Activated CD4-positive, alpha-beta T cell treated with anti-CD3 and anti-CD28 coated beads, Interleukin-2, amount 10 ng/mL, durations not matched to agents 24 days and 14 days (primary cell): ENCODE data around the gene TNPO3. TPM values are rescaled to one million over a fixed set of nuclear protein-coding genes. Genes with fewer than 3 reads are reported as not detected.
"Not testable (repeated sequence)": the region's sequence is repeated elsewhere in the genome, so short reads cannot be mapped to it uniquely, and the experiment has no call there.

Source experiments
- DNase-seq: peaks from one replicate; pipeline ENCODE4 v3.0.0; 2022
- H3K27ac Mint-ChIP-seq: one replicate; pipeline ENCODE4 v1.8.0; 2022; ENCODE audit warnings: mild to moderate bottlenecking, mixed read lengths
- H3K27me3 Mint-ChIP-seq: one replicate; pipeline ENCODE4 v1.8.0; 2022; ENCODE audit warnings: mixed read lengths
- H3K36me3 Mint-ChIP-seq: one replicate; pipeline ENCODE4 v1.8.0; 2022; ENCODE audit warnings: low read depth, mild to moderate bottlenecking, mixed read lengths
- H3K4me1 Mint-ChIP-seq: one replicate; pipeline ENCODE4 v1.8.0; 2021; ENCODE audit warnings: mixed read lengths
- H3K4me3 Mint-ChIP-seq: one replicate; pipeline ENCODE4 v1.8.0; 2022; ENCODE audit warnings: mild to moderate bottlenecking, moderate library complexity, mixed read lengths
- H3K9me3 Mint-ChIP-seq: one replicate; pipeline ENCODE4 v1.8.0; 2021; ENCODE audit warnings: mixed read lengths
- intact Hi-C: fragments of 100-400 bp; cut with micrococcal nuclease; formaldehyde crosslinking; loops from one replicate; pipeline ENCODE4 v1.15.1; 2023
- total RNA-seq: library from RNA; stranded (reverse); gene quantifications from 2 replicates; pipeline ENCODE4 v1.2.3, GENCODE V29; 2022

The TNPO3 gene
- total RNA-seq, 1 donor from 2014 or later: 54.1 TPM

GRCh38 chr7:128954830-128955802 is 99.8 kb downstream of the TNPO3 start:
- intact Hi-C loops: no loop called here
- peaks cover 68% of the 10 kb centered on the region for H3K36me3 Mint-ChIP-seq
- no peaks in the 10 kb centered on the region for H3K27me3 Mint-ChIP-seq

DNA sequence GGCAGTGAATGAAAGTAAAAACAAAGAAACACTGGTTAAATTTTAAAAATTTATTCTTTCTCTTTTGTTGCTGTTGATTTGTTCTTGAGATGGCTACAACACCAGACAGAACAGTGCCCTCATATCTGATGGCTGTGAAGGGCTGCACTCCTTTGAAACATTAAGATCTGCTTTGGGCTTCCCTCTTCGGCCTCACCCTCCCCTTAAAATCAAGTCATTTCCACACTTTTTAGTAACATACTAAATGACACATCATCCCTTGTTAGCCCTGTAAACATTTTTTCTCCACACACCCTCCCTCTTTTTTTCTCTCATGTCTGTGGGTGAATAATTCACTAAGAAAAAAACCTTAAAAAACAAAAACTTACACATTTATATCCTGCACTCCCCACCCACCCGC is 100.8 kb downstream of the TNPO3 start:
- no peak for DNase-seq
- intact Hi-C loops: no loop called here
- Mint-ChIP-seq H3K27me3 (no peaks in the 10 kb centered on the region), H3K4me1 (peaks cover 9% of the 10 kb centered on the region), H3K36me3 (peaks cover 63% of the 10 kb centered on the region), H3K4me3 (no peak overlapping the region), H3K27ac (no peak overlapping the region), H3K9me3 (no peaks in the 10 kb centered on the region)

More at GRCh38 chr7:128954830-128955802, 99.8 kb downstream of the TNPO3 start:
- H3K27ac Mint-ChIP-seq: peak overlapping the region; percentile 65
- no peak overlapping the region for H3K4me3 Mint-ChIP-seq
- no peak for DNase-seq
- peaks cover 15% of the 10 kb centered on the region for H3K4me1 Mint-ChIP-seq
- H3K9me3 Mint-ChIP-seq: no peaks in the 10 kb centered on the region

- intact Hi-C loops: no loop called here
- H3K9me3 Mint-ChIP-seq: no peaks in the 10 kb centered on the region
- H3K27ac Mint-ChIP-seq: no peak overlapping the region
- H3K4me3 Mint-ChIP-seq: no peak overlapping the region
- peaks cover 46% of the 10 kb centered on the region for H3K36me3 Mint-ChIP-seq
- peaks cover 3% of the 10 kb centered on the region for H3K4me1 Mint-ChIP-seq
- no peaks in the 10 kb centered on the region for H3K27me3 Mint-ChIP-seq
- DNase-seq: no peak
These were observed 103.6 kb downstream of the TNPO3 start for GRCh38 chr7:128951296-128951695.

- no peaks in the 10 kb centered on the region for H3K9me3 Mint-ChIP-seq
- peaks cover 35% of the 10 kb centered on the region for H3K36me3 Mint-ChIP-seq
- H3K4me1 Mint-ChIP-seq: no peaks in the 10 kb centered on the region
- H3K4me3 Mint-ChIP-seq: no peak overlapping the region
- DNase-seq: no peak
- H3K27ac Mint-ChIP-seq: no peak overlapping the region
- no peaks in the 10 kb centered on the region for H3K27me3 Mint-ChIP-seq
- intact Hi-C loops: no loop called here
These were observed 105.7 kb downstream of the TNPO3 start for GRCh38 chr7:128948976-128949760.

DNA sequence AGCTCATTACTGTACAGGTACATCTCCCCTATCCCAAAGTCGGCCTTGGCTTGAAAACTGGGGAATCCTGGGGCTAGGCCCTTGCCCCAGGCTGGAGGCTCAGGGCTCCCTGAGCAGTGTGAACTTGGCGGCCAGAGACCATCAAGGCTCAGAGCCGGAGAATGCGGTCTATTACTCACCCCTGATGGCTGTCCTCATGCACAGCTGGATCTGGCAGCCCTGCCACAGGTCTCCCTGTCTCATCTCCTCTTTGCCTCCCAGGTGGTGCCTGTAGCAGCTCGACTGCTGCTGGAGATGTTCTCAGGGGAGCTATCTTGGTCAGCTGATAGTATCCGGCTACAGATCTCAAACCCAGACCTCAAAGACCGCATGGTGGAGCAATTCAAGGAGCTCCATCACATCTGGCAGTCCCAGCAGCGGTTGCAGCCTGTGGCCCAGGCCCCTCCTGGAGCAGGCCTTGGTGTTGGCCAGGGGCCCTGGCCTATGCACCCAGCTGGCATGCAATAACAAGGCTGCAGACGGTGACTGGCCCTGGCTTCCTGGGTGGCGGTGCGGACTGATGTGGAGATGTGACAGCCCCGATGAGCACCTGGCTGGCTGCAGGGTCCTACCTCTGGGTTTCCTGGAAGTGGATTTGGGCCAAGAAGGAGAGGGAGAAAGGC is 106.5 kb downstream of the TNPO3 start:
- Mint-ChIP-seq H3K36me3 (peaks cover 28% of the 10 kb centered on the region), H3K4me3 (no peak overlapping the region), H3K27me3 (no peaks in the 10 kb centered on the region), H3K9me3 (no peaks in the 10 kb centered on the region), H3K27ac (no peak overlapping the region), H3K4me1 (no peaks in the 10 kb centered on the region)
- intact Hi-C loops: no loop called here
- DNase-seq: no peak

- Mint-ChIP-seq H3K9me3 (no peaks in the 10 kb centered on the region), H3K4me3 (no peak overlapping the region), H3K36me3 (peaks cover 23% of the 10 kb centered on the region), H3K27me3 (no peaks in the 10 kb centered on the region), H3K4me1 (no peaks in the 10 kb centered on the region), H3K27ac (no peak overlapping the region)
- intact Hi-C loops: no loop called here
- DNase-seq: no peak
These were observed 107.1 kb downstream of the TNPO3 start for GRCh38 chr7:128947854-128948253.

- Mint-ChIP-seq H3K36me3 (peaks cover 19% of the 10 kb centered on the region), H3K4me1 (no peaks in the 10 kb centered on the region)
- intact Hi-C loops: no loop called here
These were observed 107.7 kb downstream of the TNPO3 start for GRCh38 chr7:128946936-128947830.

DNA sequence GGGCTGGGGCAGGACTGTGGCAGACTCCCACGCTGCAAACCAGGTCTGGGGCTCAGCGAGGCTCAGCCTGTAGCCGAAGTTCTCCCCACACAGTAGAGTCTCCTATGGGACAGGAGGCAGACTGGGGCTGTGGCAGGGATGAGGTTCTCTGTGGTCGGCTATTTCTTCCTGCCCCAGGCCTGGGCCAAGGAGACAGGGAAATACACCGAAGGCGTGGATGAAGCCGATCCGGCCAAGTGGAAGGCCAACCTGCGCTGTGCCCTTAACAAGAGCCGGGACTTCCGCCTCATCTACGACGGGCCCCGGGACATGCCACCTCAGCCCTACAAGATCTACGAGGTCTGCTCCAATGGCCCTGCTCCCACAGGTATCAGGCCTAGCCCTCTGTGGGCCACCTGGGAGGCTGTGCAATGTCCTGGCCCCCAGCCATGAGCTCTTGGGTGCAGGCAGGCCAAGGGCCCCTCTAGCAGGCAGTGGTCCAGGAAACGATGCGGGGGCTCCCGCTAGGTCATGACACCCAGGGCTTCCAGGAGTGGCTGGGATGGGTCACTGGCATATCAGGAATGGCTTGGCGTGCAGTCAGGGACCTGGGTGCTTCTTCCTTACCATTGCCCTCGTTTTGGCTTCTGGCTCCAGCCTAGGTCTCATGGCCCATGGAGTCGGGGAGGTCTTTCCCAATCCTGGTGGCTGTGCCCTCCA is 109.1 kb downstream of the TNPO3 start:
- intact Hi-C loops: no loop called here
- Mint-ChIP-seq H3K27me3 (no peaks in the 10 kb centered on the region), H3K36me3 (peaks cover 9% of the 10 kb centered on the region), H3K4me1 (peaks cover 7% of the 10 kb centered on the region), H3K27ac (no peak overlapping the region), H3K4me3 (no peak overlapping the region), H3K9me3 (no peaks in the 10 kb centered on the region)
- no peak for DNase-seq

More at GRCh38 chr7:128946936-128947830, 107.7 kb downstream of the TNPO3 start:
- no peaks in the 10 kb centered on the region for H3K27me3 Mint-ChIP-seq
- no peak overlapping the region for H3K27ac Mint-ChIP-seq
- H3K9me3 Mint-ChIP-seq: no peaks in the 10 kb centered on the region
- DNase-seq: no peak
- H3K4me3 Mint-ChIP-seq: no peak overlapping the region

DNA sequence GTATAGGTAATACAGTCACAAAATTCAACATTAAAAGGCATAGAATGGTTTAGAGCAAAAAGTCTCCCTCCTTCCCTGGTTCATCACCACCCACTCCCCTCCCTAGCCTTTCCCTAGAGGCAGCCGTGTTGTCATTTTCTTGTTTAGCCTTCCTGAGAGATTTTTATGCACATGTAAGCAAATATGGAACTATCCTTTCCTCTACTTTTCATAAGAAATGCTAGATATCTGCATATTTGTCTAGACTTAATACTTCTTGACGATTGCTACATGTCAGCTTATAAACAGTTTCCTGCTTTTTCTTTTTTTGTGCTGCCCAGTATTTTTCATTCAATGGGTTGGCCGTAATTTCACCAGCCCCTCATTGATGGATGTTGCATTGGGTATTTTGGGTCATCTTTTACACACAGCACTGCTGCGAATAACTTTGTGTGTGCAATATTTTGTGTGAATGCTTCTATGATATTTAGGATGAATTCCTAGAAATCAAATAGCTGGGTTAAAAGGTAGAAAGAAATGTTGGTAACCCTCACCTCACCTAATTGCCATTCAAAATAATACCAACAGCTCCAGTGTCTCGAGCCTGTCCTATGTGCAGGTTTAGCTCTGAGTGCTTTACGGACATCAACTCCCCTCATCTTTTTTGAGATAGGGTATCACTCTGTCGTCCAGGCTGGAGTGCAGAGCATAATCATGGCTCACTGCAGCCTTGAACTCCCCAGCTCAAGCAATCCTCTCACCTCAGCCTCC is 110.2 kb downstream of the TNPO3 start:
- H3K9me3 Mint-ChIP-seq: no peaks in the 10 kb centered on the region
- H3K4me1 Mint-ChIP-seq: peaks cover 17% of the 10 kb centered on the region
- no peak overlapping the region for H3K27ac Mint-ChIP-seq
- H3K27me3 Mint-ChIP-seq: no peaks in the 10 kb centered on the region
- H3K4me3 Mint-ChIP-seq: no peak overlapping the region
- intact Hi-C loops: no loop called here
- no peak for DNase-seq
- peaks cover 6% of the 10 kb centered on the region for H3K36me3 Mint-ChIP-seq

- H3K9me3 Mint-ChIP-seq, H3K36me3 Mint-ChIP-seq, DNase-seq, H3K27ac Mint-ChIP-seq, H3K4me3 Mint-ChIP-seq, intact Hi-C loops, H3K27me3 Mint-ChIP-seq: not testable (repeated sequence)
- H3K4me1 Mint-ChIP-seq: peaks cover 24% of the 10 kb centered on the region
These were observed 111.7 kb downstream of the TNPO3 start for GRCh38 chr7:128943251-128943650.

- Mint-ChIP-seq H3K36me3 (peaks cover 6% of the 10 kb centered on the region), H3K4me1 (peaks cover 26% of the 10 kb centered on the region), H3K27me3 (peaks cover 8% of the 10 kb centered on the region), H3K4me3 (no peak overlapping the region), H3K27ac (no peak overlapping the region), H3K9me3 (no peaks in the 10 kb centered on the region)
- DNase-seq: no peak
- intact Hi-C loops: no loop called here
These were observed 112.9 kb downstream of the TNPO3 start for GRCh38 chr7:128941946-128942526.
